RWPE2 (cell line): ENCODE results near the gene C1QL4.

Experiments
- ATAC-seq: fragments of 200-7000 bp; cut with Tn5 transposase; 3 replicates; pipeline ENCODE4 v1.9.1; 2021; ENCODE audit warnings: low read depth
- DNase-seq: peaks from one replicate; pipeline ENCODE4 v3.0.0-alpha.2; 2020; ENCODE audit warnings: low spot score
- H3K27ac ChIP-seq: fragments of 450-650 bp; 2 replicates; pipeline ENCODE4 v1.5.1; 2017; ENCODE audit warnings: mild to moderate bottlenecking; ENCODE audit not compliant: poor library complexity, severe bottlenecking
- H3K27me3 ChIP-seq: fragments of 250-450 bp; sonication (Bioruptor Pico); 2 replicates; pipeline ENCODE4 v1.5.1; 2021; ENCODE audit warnings: mild to moderate bottlenecking, moderate library complexity; ENCODE audit not compliant: insufficient read depth, poor library complexity, severe bottlenecking
- H3K36me3 ChIP-seq: fragments of 250-450 bp; sonication (Bioruptor Pico); 2 replicates; pipeline ENCODE4 v1.5.1; 2020; ENCODE audit warnings: low read depth, mild to moderate bottlenecking, moderate library complexity
- H3K4me1 ChIP-seq: fragments of 250-450 bp; sonication (Bioruptor Pico); 2 replicates; pipeline ENCODE4 v1.5.1; 2021; ENCODE audit warnings: mild to moderate bottlenecking, moderate library complexity; ENCODE audit not compliant: insufficient read depth, poor library complexity, severe bottlenecking
- H3K4me3 ChIP-seq: fragments of 250-450 bp; sonication (Bioruptor Pico); 2 replicates; pipeline ENCODE4 v1.5.1; 2021; ENCODE audit warnings: mild to moderate bottlenecking, moderate library complexity; ENCODE audit not compliant: severe bottlenecking
- H3K9me3 ChIP-seq: fragments of 250-450 bp; sonication (Bioruptor Pico); 2 replicates; pipeline ENCODE4 v1.5.1; 2021; ENCODE audit warnings: mild to moderate bottlenecking, moderate library complexity; ENCODE audit not compliant: severe bottlenecking
- CTCF ChIP-seq: fragments of 450-650 bp; IDR thresholded peaks from one replicate; pipeline ENCODE4 v1.5.1; 2017; ENCODE audit warnings: mild to moderate bottlenecking, moderate library complexity; ENCODE audit not compliant: poor library complexity, severe bottlenecking

The C1QL4 gene

GRCh38 chr12:49348781-49349180 lies 11.8 kb upstream of the C1QL4 start:
- Histone ChIP-seq H3K27ac (no peak overlapping the region), H3K27me3 (peaks cover 36% of the 10 kb centered on the region), H3K36me3 (no peaks in the 10 kb centered on the region), H3K9me3 (no peaks in the 10 kb centered on the region), H3K4me1 (peaks cover 13% of the 10 kb centered on the region), H3K4me3 (no peak overlapping the region)
- TF ChIP-seq CTCF: no peak
- no peak for ATAC-seq
- DNase-seq: no peak

- ATAC-seq (peak; percentile 79), DNase-seq (peak; percentile 63)
- H3K4me1 ChIP-seq: peaks cover 13% of the 10 kb centered on the region
- H3K4me3 ChIP-seq: peak overlapping the region; percentile 4
- peaks cover 49% of the 10 kb centered on the region for H3K27me3 ChIP-seq
- no peaks in the 10 kb centered on the region for H3K9me3 ChIP-seq
- TF ChIP-seq CTCF: peak; percentile 96
- no peaks in the 10 kb centered on the region for H3K36me3 ChIP-seq
- H3K27ac ChIP-seq: no peak overlapping the region
Measured at GRCh38 chr12:49347311-49348193, 10.6 kb upstream of the C1QL4 start.

- Histone ChIP-seq H3K4me3 (peak within 1 kb of the TSS; percentile 12), H3K9me3 (no peaks in the 10 kb centered on the region), H3K4me1 (peaks cover 13% of the 10 kb centered on the region), H3K27ac (no peak within 1 kb of the TSS), H3K36me3 (no peaks in the 10 kb centered on the region), H3K27me3 (peaks cover 55% of the 10 kb centered on the region)
- no peak for TF ChIP-seq CTCF
- peak; percentile 7; the same call in 1 of the 3 replicates for ATAC-seq
- no peak for DNase-seq
Measured at GRCh38 chr12:49346659-49347310, 9.8 kb upstream of the C1QL4 start, which contains the start of gene DNAJC22. TSS of gene DNAJC22 (plus strand) at chr12:49346888. CDS start at chr12:49348873, 1,985 bp downstream.

- Histone ChIP-seq H3K4me3 (peak overlapping the region; percentile 12), H3K27me3 (peaks cover 55% of the 10 kb centered on the region), H3K27ac (no peak overlapping the region), H3K4me1 (peaks cover 13% of the 10 kb centered on the region), H3K9me3 (no peaks in the 10 kb centered on the region), H3K36me3 (no peaks in the 10 kb centered on the region)
- DNase-seq (no peak), ATAC-seq (no peak; the same call in 2 of the 3 replicates)
- TF ChIP-seq CTCF: no peak
Measured at GRCh38 chr12:49345825-49346658, 9.1 kb upstream of the C1QL4 start.
